CD8-positive, alpha-beta memory T cell (primary cell): ENCODE data around the gene ICAM1. TPM values are rescaled to one million over a fixed set of nuclear protein-coding genes. Genes with fewer than 3 reads are reported as not detected.

Experiments
- CTCF ChIA-PET: fragments of 350-600 bp; sonication (Branson Sonifier 250); formaldehyde crosslinking; loops from one replicate; lab custom pipeline; 2021; ENCODE audit warnings: antibody characterized with exemption; lab: Charles Lee
- POLR2A ChIA-PET: fragments of 350-600 bp; sonication (Branson Sonifier 250); formaldehyde crosslinking; loops from one replicate; lab custom pipeline; 2021; ENCODE audit warnings: antibody characterized with exemption; lab: Charles Lee
- DNase-seq, 5 donors: peaks; one replicate each; pipeline versions ENCODE4 v3.0.0 to v3.0.0-alpha.2; 2020 to 2022; ENCODE audit warnings: mixed read lengths in 1 of 5
- H3K27ac ChIP-seq: one replicate; pipeline ENCODE4 v1.7.0; 2013; ENCODE audit warnings: low read depth, mild to moderate bottlenecking, low read length, moderate library complexity
- H3K27me3 ChIP-seq: 2 replicates; pipeline ENCODE4 v1.7.0; 2013; ENCODE audit warnings: low read length, mild to moderate bottlenecking; ENCODE audit not compliant: insufficient read depth, poor library complexity, severe bottlenecking
- H3K36me3 ChIP-seq: 2 replicates; pipeline ENCODE4 v1.7.0; 2013; ENCODE audit warnings: mild to moderate bottlenecking, low read length, moderate library complexity; ENCODE audit not compliant: insufficient read depth
- H3K4me1 ChIP-seq: 2 replicates; pipeline ENCODE4 v1.7.0; 2013; ENCODE audit warnings: mild to moderate bottlenecking, low read length, moderate library complexity; ENCODE audit not compliant: insufficient read depth
- H3K4me3 ChIP-seq: 2 replicates; pipeline ENCODE4 v1.7.0; 2013; ENCODE audit warnings: mild to moderate bottlenecking, low read length
- H3K9me3 ChIP-seq: 2 replicates; pipeline ENCODE4 v1.7.0; 2013; ENCODE audit warnings: mild to moderate bottlenecking, low read length
- H3K27ac Mint-ChIP-seq, 8 donors: one replicate each; pipeline ENCODE4 v1.8.0; 2020 to 2021; ENCODE audit warnings: mixed read lengths in 8 of 8, mild to moderate bottlenecking in 6 of 8, inconsistent platforms in 3 of 8, moderate library complexity in 3 of 8
- H3K27me3 Mint-ChIP-seq, 2 donors: one replicate each; pipeline ENCODE4 v1.8.0; 2020 to 2021; ENCODE audit warnings: mixed read lengths in 2 of 2, mild to moderate bottlenecking in 1 of 2, moderate library complexity in 1 of 2
- H3K36me3 Mint-ChIP-seq, 3 donors: one replicate each; pipeline ENCODE4 v1.8.0; 2020 to 2021; ENCODE audit warnings: mixed read lengths in 3 of 3, inconsistent platforms in 1 of 3, mild to moderate bottlenecking in 1 of 3
- H3K4me1 Mint-ChIP-seq, 3 donors: one replicate each; pipeline ENCODE4 v1.8.0; 2020 to 2021; ENCODE audit warnings: mixed read lengths in 3 of 3, inconsistent platforms in 1 of 3, mild to moderate bottlenecking in 1 of 3
- H3K4me3 Mint-ChIP-seq, 7 donors: one replicate each; pipeline ENCODE4 v1.8.0; 2020 to 2021; ENCODE audit warnings: mixed read lengths in 7 of 7, mild to moderate bottlenecking in 6 of 7, moderate library complexity in 4 of 7, inconsistent platforms in 2 of 7
- H3K9me3 Mint-ChIP-seq, 5 donors: one replicate each; pipeline ENCODE4 v1.8.0; 2020 to 2022; ENCODE audit warnings: mixed read lengths in 5 of 5, mild to moderate bottlenecking in 3 of 5, moderate library complexity in 2 of 5, inconsistent platforms in 1 of 5
- polyA plus RNA-seq: library from polyadenylated mRNA; unstranded; fragments of 300-500 nt; fragmentation: Illumina TruSeq; gene quantifications from one replicate; pipeline ENCODE4 v1.2.3, GENCODE V29; 2021
- total RNA-seq, 2 experiments: library from RNA; stranded (reverse); gene quantifications; one replicate each; pipeline ENCODE4 v1.2.3, GENCODE V29; 2021

The ICAM1 gene
- total and polyA plus RNA-seq, 3 experiments from 2014 or later: 13.1 to 66.8 (median 65.8) TPM

DNA sequence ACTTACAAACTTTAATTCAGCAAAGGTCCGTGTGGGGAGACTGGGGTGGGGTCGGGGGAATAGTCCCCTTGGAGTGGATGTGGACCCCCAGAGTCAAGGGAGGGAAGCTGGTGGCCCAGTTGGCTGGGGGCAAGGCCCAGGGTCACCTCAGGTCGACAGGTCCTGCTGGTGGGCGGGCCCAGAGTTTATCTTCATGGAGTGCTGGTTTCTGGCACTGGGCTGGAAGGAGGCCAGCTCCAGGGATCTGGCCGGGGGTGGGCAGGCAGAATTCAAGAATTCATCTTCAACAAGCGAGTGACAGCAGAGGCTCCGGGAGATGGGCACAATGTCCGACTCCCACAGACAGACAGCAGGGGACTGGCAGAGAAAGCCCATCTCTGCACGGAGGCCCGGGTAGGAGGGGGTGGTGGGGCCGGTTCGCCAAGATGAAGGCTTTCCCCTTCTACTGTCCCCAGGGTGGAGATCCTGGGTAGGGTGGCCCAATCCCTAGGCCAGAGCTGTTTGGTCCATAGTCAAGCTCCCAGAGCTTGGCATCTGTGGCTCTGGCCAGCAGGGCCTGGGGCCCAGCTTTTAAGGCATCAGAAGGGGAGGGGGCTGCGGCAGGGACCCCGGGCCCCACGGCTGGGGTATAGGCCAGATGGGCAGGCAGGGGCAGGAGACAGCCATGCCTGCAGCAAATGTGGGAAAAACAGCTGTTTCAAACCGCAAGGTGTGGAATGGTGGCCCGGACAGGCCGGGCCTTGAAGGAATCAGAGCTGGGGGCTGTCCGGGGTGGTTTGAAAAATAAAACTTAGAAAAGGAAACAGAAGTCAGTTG, 45.5 kb downstream of the ICAM1 start:
- peak overlapping the region; percentile 74 for H3K4me3 ChIP-seq
- POLR2A ChIA-PET: no interaction called here
- H3K27ac Mint-ChIP-seq: peak overlapping the region; percentile 47 to 95 (median 88)

DNA sequence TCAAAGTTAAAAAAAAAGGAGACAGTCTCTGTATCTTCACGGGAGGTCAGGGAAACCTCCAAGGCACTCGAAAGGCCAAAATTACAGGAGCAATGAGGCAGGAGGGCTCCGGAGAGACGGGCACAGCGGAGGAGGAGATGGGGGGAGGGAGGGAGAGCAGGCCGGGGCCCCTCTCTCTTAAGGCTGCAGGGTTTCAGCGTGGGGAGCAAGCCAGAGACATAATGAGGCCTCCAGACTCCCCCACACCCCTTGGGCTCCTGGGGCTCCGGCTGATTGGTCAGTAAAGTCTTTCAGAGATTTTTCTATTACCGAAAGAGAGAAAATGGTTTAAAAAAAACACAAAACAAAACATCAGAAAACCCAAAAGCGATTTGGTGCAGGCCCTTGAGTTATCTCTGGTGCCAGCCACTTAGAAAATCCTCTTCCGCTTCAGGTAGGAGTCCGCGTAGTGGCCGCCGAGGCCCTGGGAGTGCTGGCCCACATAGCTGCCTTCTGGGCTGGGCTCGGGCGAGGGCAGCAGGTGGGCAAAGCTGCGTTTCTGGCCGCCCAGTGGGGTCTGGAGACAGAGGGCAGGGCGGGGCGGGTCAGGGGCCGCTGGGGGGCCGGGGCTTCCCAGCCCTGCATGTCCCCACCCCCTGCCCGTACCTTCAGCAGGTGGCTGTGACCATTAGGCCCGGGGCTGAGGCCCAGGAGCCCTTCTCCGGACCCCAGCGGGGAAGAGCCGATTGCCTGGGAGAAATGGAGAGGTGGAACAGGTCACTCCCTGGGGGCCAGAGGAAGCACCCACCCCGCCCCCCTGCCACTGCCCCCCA, 46.3 kb downstream of the ICAM1 start:
- Histone ChIP-seq H3K27ac (no peak overlapping the region), H3K27me3 (no peaks in the 10 kb centered on the region), H3K9me3 (no peaks in the 10 kb centered on the region), H3K4me1 (peaks cover 4% of the 10 kb centered on the region), H3K36me3 (peaks cover 24% of the 10 kb centered on the region), H3K4me3 (no peak overlapping the region)
- H3K4me1 Mint-ChIP-seq: peaks cover 14 to 20% (median 19%) of the 10 kb centered on the region in 3 donors
- H3K9me3 Mint-ChIP-seq: no peaks in the 10 kb centered on the region
- ChIA-PET POLR2A (no interaction called here), CTCF (interaction anchor here (0.6 to 1.8 kb wide), 3 partner anchors 8 to 58 kb away, joined by 3 to 4 read pairs (median 3); partner anchors contain the start of gene RAVER1)
- DNase-seq: no peak
- H3K36me3 Mint-ChIP-seq: peaks cover 4 to 53% (median 4%) of the 10 kb centered on the region in 3 donors
- H3K27me3 Mint-ChIP-seq: no peaks in the 10 kb centered on the region
- peak overlapping the region in 3 of 7 donors; percentile 37 to 70 (median 43) for H3K4me3 Mint-ChIP-seq
- H3K27ac Mint-ChIP-seq: peak overlapping the region in 1 of 8 donors; percentile 17

More for the DNA sequence above, 45.5 kb downstream of the ICAM1 start:
- Histone ChIP-seq H3K36me3 (peaks cover 16% of the 10 kb centered on the region), H3K27me3 (no peaks in the 10 kb centered on the region), H3K27ac (peak overlapping the region; percentile 27), H3K4me1 (peaks cover 4% of the 10 kb centered on the region), H3K9me3 (no peaks in the 10 kb centered on the region)
- Mint-ChIP-seq H3K4me1 (peaks cover 12 to 20% (median 19%) of the 10 kb centered on the region in 3 donors), H3K4me3 (peak overlapping the region; percentile 43 to 94 (median 87)), H3K27me3 (no peaks in the 10 kb centered on the region), H3K9me3 (no peaks in the 10 kb centered on the region), H3K36me3 (peaks cover 0 to 45% (median 0%) of the 10 kb centered on the region in 3 donors)
- CTCF ChIA-PET: interaction anchor here (0.6 to 1.8 kb wide), 3 partner anchors 9 to 204 kb away, joined by 3 to 4 read pairs (median 3); no protein-coding TSS in a partner anchor
- no peak for DNase-seq

DNA sequence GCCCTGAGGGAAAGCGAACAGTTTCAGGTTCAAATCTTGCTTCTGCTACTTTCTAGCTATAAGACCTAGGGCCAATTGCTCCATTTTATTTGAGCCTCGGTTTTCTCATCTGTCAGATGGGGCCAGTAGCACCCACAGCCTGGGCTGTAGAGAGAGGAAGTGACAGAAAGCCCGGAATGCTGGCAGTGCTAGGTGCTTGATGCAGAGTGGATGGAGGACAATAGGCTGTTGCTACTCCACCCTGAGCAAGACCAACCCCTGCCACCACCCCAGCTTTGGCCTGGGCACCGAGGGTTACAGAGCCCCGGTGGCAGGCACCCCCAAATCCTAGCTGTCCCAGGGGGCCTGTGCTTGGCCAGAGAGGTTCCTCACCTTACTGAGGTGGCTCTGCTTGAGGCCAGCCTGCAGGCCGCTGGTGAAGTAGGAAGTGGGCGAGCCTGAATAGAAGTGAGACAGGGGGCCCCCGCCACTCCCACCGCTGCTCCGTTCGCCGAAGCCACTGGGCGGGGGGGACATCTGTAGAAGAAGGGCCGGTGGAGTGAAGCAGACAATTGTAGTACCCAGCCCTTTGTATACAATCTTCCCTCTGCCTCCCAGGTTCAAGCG, 47.0 kb downstream of the ICAM1 start:
- no peak overlapping the region for H3K27ac Mint-ChIP-seq
- CTCF ChIA-PET: interaction anchor here (0.6 to 1.8 kb wide), 2 partner anchors 15 to 59 kb away, joined by 3 to 4 read pairs; partner anchors contain the start of gene RAVER1
- H3K27me3 Mint-ChIP-seq: no peaks in the 10 kb centered on the region
- POLR2A ChIA-PET: interaction anchor here (1.1 to 1.2 kb wide), 2 partner anchors 46 to 48 kb away, joined by 3 to 4 read pairs; partner anchors contain the start of gene ICAM1
- H3K27me3 ChIP-seq: no peaks in the 10 kb centered on the region
- H3K36me3 ChIP-seq: peaks cover 24% of the 10 kb centered on the region
- H3K9me3 Mint-ChIP-seq: no peaks in the 10 kb centered on the region
- no peaks in the 10 kb centered on the region for H3K9me3 ChIP-seq
- H3K4me1 ChIP-seq: peaks cover 4% of the 10 kb centered on the region
- H3K4me3 ChIP-seq: no peak overlapping the region
- no peak for DNase-seq
- peaks cover 4 to 55% (median 4%) of the 10 kb centered on the region in 3 donors for H3K36me3 Mint-ChIP-seq
- peaks cover 14 to 20% (median 19%) of the 10 kb centered on the region in 3 donors for H3K4me1 Mint-ChIP-seq
- no peak overlapping the region for H3K27ac ChIP-seq
- H3K4me3 Mint-ChIP-seq: no peak overlapping the region

DNA sequence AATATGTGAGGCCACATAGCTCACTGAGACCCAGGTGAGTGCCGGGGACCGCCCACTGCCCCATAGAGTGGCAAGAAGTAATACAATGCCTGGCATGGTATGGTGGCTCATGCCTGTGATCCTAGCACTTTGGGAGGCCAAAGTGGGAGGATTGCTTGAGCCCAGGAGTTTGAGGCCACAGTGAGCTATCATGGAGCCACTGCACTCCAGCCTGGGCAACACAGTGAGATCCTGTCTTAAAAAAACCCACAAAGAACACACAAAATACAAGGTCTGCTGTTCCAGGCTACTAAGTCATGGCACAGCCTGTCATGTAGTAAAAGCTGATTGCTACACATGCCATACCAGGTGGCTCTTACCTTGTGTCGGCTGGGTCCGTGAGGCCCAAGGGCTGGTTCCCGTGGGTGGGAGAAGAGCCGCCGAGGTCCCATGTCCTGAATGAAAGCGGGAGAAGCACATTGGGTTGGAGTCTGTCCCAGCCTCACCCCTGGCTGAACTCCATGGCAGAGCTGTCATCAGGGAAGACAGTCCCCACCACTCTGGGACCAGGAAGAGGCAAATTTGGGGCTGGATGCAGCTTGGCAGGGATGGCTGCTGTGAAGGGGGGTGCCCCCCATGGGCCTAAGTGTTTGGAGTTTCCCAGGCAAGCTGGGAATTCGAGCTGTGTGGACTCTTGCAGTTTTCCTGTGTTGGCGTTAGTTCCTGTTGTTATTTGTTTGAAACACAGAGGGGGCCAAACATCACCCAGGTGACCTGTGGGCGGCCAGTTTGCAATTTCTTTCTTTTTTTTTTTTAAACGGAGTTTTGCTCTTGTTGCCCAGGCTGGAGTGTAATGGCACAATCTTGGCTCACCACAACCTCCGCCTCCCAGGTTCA, 48.1 kb downstream of the ICAM1 start:
- Histone ChIP-seq H3K36me3 (peaks cover 24% of the 10 kb centered on the region), H3K9me3 (no peaks in the 10 kb centered on the region), H3K4me3 (no peak overlapping the region), H3K27ac (no peak overlapping the region), H3K27me3 (no peaks in the 10 kb centered on the region), H3K4me1 (peaks cover 4% of the 10 kb centered on the region)
- no peaks in the 10 kb centered on the region for H3K9me3 Mint-ChIP-seq
- H3K36me3 Mint-ChIP-seq: peaks cover 4 to 58% (median 4%) of the 10 kb centered on the region in 3 donors
- H3K27ac Mint-ChIP-seq: peak overlapping the region in 1 of 8 donors; percentile 92
- no peak overlapping the region for H3K4me3 Mint-ChIP-seq
- peaks cover 13 to 20% (median 19%) of the 10 kb centered on the region in 3 donors for H3K4me1 Mint-ChIP-seq
- CTCF ChIA-PET: no interaction called here
- H3K27me3 Mint-ChIP-seq: no peaks in the 10 kb centered on the region
- DNase-seq: no peak
- POLR2A ChIA-PET: interaction anchor here (0.9 to 1.2 kb wide), 3 partner anchors 14 to 49 kb away, joined by 3 to 4 read pairs (median 4); partner anchors contain the start of genes ICAM1 and RAVER1

DNA sequence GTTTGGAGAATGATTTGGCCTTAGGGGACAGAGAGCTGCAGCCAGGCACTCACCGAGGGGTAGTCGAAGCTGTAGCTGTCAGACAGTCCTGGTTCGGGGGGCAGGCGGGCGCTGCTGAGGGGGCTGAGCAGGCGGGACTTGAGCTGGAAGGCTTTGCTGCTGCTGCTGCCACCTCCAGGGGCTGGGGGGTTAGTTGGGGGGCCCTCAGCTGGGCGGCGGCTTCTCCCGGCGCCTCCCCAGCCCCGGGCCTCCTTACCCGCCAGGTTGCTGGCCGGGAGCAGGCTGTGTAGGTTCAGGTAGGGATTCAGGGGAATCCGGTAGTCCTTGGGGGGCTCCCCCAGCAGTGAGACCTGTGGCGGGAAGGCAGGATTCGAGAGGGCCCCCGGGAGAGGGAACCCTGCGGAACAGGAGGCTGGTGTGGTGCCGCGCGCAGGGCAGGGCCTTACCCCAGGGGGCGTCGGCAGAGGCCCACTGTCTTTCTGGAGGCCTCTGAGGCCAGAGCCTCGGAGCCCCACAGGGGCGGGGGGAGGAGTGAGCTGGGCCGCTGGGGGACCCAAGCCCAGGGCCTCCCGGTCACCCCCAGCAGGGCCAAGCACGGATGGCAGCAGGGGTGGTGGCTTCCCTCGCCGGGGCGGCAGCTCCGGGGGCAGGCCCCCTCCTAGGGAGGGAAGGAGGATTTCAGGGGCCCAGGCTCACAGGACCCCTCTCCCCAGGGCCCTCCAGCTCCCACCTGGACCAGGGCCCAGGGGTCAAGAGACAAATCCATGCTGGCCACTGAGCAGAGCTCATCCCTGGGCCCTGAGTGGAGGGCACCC, 49.9 kb downstream of the ICAM1 start:
- Histone ChIP-seq H3K9me3 (no peaks in the 10 kb centered on the region), H3K4me3 (no peak overlapping the region), H3K27me3 (no peaks in the 10 kb centered on the region), H3K27ac (no peak overlapping the region), H3K4me1 (peaks cover 4% of the 10 kb centered on the region), H3K36me3 (peaks cover 33% of the 10 kb centered on the region)
- no peak for DNase-seq
- ChIA-PET POLR2A (interaction anchor here (0.7 kb wide), 1 partner anchor 146 kb away, joined by 7 read pairs; no protein-coding TSS in a partner anchor), CTCF (interaction anchor here (0.8 kb wide), 1 partner anchor 67 kb away, joined by 3 read pairs; no protein-coding TSS in a partner anchor)
- Mint-ChIP-seq H3K9me3 (no peaks in the 10 kb centered on the region), H3K27me3 (no peaks in the 10 kb centered on the region), H3K27ac (no peak overlapping the region), H3K36me3 (peaks cover 4 to 67% (median 4%) of the 10 kb centered on the region in 3 donors), H3K4me1 (peaks cover 5 to 6% (median 6%) of the 10 kb centered on the region in 3 donors), H3K4me3 (no peak overlapping the region)

DNA sequence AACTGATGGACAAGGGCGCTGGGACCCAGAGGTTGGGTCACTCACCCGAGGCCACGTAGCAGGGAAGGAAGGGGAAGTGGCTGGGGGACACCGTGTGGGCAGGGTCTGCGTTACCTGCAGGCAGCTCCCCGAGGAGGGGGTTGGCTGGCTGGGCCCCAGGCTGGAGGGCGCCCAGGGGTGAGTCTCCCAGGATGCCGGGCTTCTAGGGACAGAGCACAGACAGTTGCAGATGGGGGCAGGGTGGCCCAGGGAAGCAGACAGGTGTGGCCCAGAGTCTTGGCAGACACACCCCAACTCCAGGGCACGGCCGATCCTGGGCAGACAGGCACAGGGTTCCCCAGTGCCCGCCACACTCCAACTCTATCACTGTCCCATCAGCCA, 50.5 kb downstream of the ICAM1 start:
- no peak overlapping the region for H3K27ac ChIP-seq
- no peak for DNase-seq
- H3K9me3 Mint-ChIP-seq: no peaks in the 10 kb centered on the region
- no peaks in the 10 kb centered on the region for H3K27me3 ChIP-seq
- POLR2A ChIA-PET: no interaction called here
- no peak overlapping the region for H3K27ac Mint-ChIP-seq
- peaks cover 4 to 67% (median 4%) of the 10 kb centered on the region in 3 donors for H3K36me3 Mint-ChIP-seq
- no peak overlapping the region for H3K4me3 ChIP-seq
- no peak overlapping the region for H3K4me3 Mint-ChIP-seq
- peaks cover 33% of the 10 kb centered on the region for H3K36me3 ChIP-seq
- no peaks in the 10 kb centered on the region for H3K27me3 Mint-ChIP-seq
- no peaks in the 10 kb centered on the region for H3K4me1 ChIP-seq
- H3K4me1 Mint-ChIP-seq: peaks cover 0 to 2% (median under 1%) of the 10 kb centered on the region in 3 donors
- CTCF ChIA-PET: no interaction called here
- H3K9me3 ChIP-seq: no peaks in the 10 kb centered on the region
